Uterus (tissue), 4 donors: Measurements from ENCODE around the gene VPS41. TPM values are rescaled to one million over a fixed set of nuclear protein-coding genes. Genes with fewer than 3 reads are reported as not detected.

Experiments used
- DNase-seq, 2 donors: peaks; one replicate each; pipeline ENCODE4 v3.0.0-alpha.2; 2019 to 2020
- H3K27ac ChIP-seq, 2 donors: fragments of 200-600 bp; sonication (generic); 1 replicate in 1 of 2; 2 replicates in 1 of 2; pipeline ENCODE4 v1.5.1; 2016 to 2018
- H3K27me3 ChIP-seq, 2 donors: fragments of 200-600 bp; sonication (generic); one replicate each; pipeline ENCODE4 v1.5.1; 2018 to 2019; ENCODE audit warnings: control low read depth in 1 of 2
- H3K36me3 ChIP-seq, 2 donors: fragments of 200-600 bp; sonication (generic); one replicate each; pipeline ENCODE4 v1.5.1; 2019; ENCODE audit warnings: control low read depth in 1 of 2
- H3K4me1 ChIP-seq, 2 donors: fragments of 200-600 bp; sonication (generic); one replicate each; pipeline ENCODE4 v1.5.1; 2018 to 2019; ENCODE audit warnings: control low read depth in 1 of 2
- H3K4me3 ChIP-seq, 2 donors: fragments of 200-600 bp; sonication (generic); 1 replicate in 1 of 2; 2 replicates in 1 of 2; pipeline ENCODE4 v1.5.1; 2018 to 2019; ENCODE audit warnings: mild to moderate bottlenecking in 1 of 2
- H3K9me3 ChIP-seq, 2 donors: fragments of 200-600 bp; sonication (generic); one replicate each; pipeline ENCODE4 v1.5.1; 2019; ENCODE audit warnings: control low read depth in 1 of 2
- CTCF ChIP-seq, 4 experiments: fragments of 200-600 bp in 2 of 4; fragments of 450-650 bp in 2 of 4; sonication (generic) in 2 of 4; IDR thresholded peaks; one replicate each; pipeline ENCODE4 v1.5.1; 2016 to 2019; ENCODE audit warnings: antibody characterized with exemption in 4 of 4, mild to moderate bottlenecking in 2 of 4, moderate library complexity in 1 of 4
- POLR2A ChIP-seq, 2 donors: fragments of 450-650 bp; IDR thresholded peaks; one replicate each; pipeline ENCODE4 v1.6.1; 2016; ENCODE audit warnings: antibody characterized with exemption in 2 of 2, mild to moderate bottlenecking in 1 of 2, moderate library complexity in 1 of 2
- intact Hi-C: fragments of 100-400 bp; cut with DNase I; formaldehyde crosslinking; loops from one replicate; pipeline ENCODE4 v1.15.1; 2023; ENCODE audit warnings: low total_unique reads
- total RNA-seq, 4 donors: library from RNA; depleted of rRNA in 3 of 4; stranded (reverse); fragments of >200 nt in 3 of 4; gene quantifications; one replicate each; pipeline versions ENCODE4 v1.1.0 to v1.2.4, GENCODE V29; 2014 to 2023
- donor health status: DM: yes; HTN: yes; CAD: no.

Gene VPS41
- total RNA-seq, 4 donors from 2014 or later, result 41.2 to 122 (median 74.0) TPM

- intact Hi-C loops, result no loop called here
- TF ChIP-seq CTCF (IDR thresholded peaks at IDR 0.05) (no peak), POLR2A (IDR thresholded peaks at IDR 0.05) (no peak)
- Histone ChIP-seq H3K4me3 (no peak overlapping the region), H3K27me3 (no peaks in the 10 kb centered on the region), H3K36me3 (no peaks in the 10 kb centered on the region), H3K4me1 (no peaks in the 10 kb centered on the region), H3K27ac (no peak overlapping the region), H3K9me3 (no peaks in the 10 kb centered on the region)
- DNase-seq, result no peak
Measured at GRCh38 chr7:38846280-38846679, 62.7 kb downstream of the VPS41 start.

- intact Hi-C loops, result no loop called here
- Histone ChIP-seq H3K36me3 (no peaks in the 10 kb centered on the region), H3K27me3 (no peaks in the 10 kb centered on the region), H3K9me3 (no peaks in the 10 kb centered on the region), H3K27ac (no peak overlapping the region), H3K4me1 (no peaks in the 10 kb centered on the region), H3K4me3 (no peak overlapping the region)
- DNase-seq, result no peak
- no peak for TF ChIP-seq CTCF (IDR thresholded peaks at IDR 0.05)
- no peak for TF ChIP-seq POLR2A (IDR thresholded peaks at IDR 0.05)
Measured at GRCh38 chr7:38844952-38845563, 63.9 kb downstream of the VPS41 start.

GRCh38 chr7:38842746-38843145, 66.2 kb downstream of the VPS41 start:
- Histone ChIP-seq H3K4me3 (no peak overlapping the region), H3K4me1 (no peaks in the 10 kb centered on the region), H3K9me3 (no peaks in the 10 kb centered on the region), H3K36me3 (no peaks in the 10 kb centered on the region), H3K27me3 (no peaks in the 10 kb centered on the region), H3K27ac (no peak overlapping the region)
- TF ChIP-seq CTCF (IDR thresholded peaks at IDR 0.05) (no peak), POLR2A (IDR thresholded peaks at IDR 0.05) (no peak)
- no peak for DNase-seq
- intact Hi-C loops, result no loop called here

- H3K9me3 ChIP-seq, result no peaks in the 10 kb centered on the region
- no peaks in the 10 kb centered on the region for H3K4me1 ChIP-seq
- intact Hi-C loops, result no loop called here
- TF ChIP-seq POLR2A (IDR thresholded peaks at IDR 0.05) (no peak), CTCF (IDR thresholded peaks at IDR 0.05) (no peak)
- H3K27me3 ChIP-seq, result no peaks in the 10 kb centered on the region
- no peak overlapping the region for H3K27ac ChIP-seq
- H3K36me3 ChIP-seq, result no peaks in the 10 kb centered on the region
- no peak overlapping the region for H3K4me3 ChIP-seq
- no peak for DNase-seq
Measured at GRCh38 chr7:38840736-38841460, 68.1 kb downstream of the VPS41 start.

- DNase-seq, result no peak
- H3K27ac ChIP-seq, result no peak overlapping the region
- H3K9me3 ChIP-seq, result no peaks in the 10 kb centered on the region
- intact Hi-C loops, result no loop called here
- H3K4me1 ChIP-seq, result no peaks in the 10 kb centered on the region
- H3K27me3 ChIP-seq, result no peaks in the 10 kb centered on the region
- H3K4me3 ChIP-seq, result no peak overlapping the region
- H3K36me3 ChIP-seq, result no peaks in the 10 kb centered on the region
- TF ChIP-seq POLR2A (IDR thresholded peaks at IDR 0.05), result no peak
- TF ChIP-seq CTCF (IDR thresholded peaks at IDR 0.05), result no peak
Measured at GRCh38 chr7:38839851-38840250, 69.1 kb downstream of the VPS41 start.
